Ascending aorta (tissue), 2 donors: ENCODE measurements around the gene SMTNL1. TPM values are rescaled to one million over a fixed set of nuclear protein-coding genes. Genes with fewer than 3 reads are reported as not detected.

Source experiments
- DNase-seq, 2 donors: peaks; one replicate each; pipeline ENCODE4 v3.0.0-alpha.2; 2019; ENCODE audit warnings: low spot score in 2 of 2
- H3K27ac ChIP-seq, 2 donors: fragments of 200-600 bp; sonication (generic); one replicate each; pipeline ENCODE4 v1.5.1; 2016 to 2017; ENCODE audit warnings: mild to moderate bottlenecking in 1 of 2
- H3K27me3 ChIP-seq: fragments of 200-600 bp; sonication (generic); one replicate; pipeline ENCODE4 v1.5.1; 2017
- H3K36me3 ChIP-seq, 2 donors: fragments of 200-600 bp; sonication (generic); one replicate each; pipeline ENCODE4 v1.5.1; 2016
- H3K4me1 ChIP-seq, 2 donors: fragments of 200-600 bp; sonication (generic); one replicate each; pipeline ENCODE4 v1.5.1; 2016 to 2017; ENCODE audit warnings: mild to moderate bottlenecking in 1 of 2
- H3K4me3 ChIP-seq, 2 donors: fragments of 200-600 bp; sonication (generic); one replicate each; pipeline ENCODE4 v1.5.1; 2016 to 2017; ENCODE audit warnings: mild to moderate bottlenecking in 1 of 2
- H3K9me3 ChIP-seq, 2 donors: fragments of 200-600 bp; sonication (generic); one replicate each; pipeline ENCODE4 v1.5.1; 2016
- CTCF ChIP-seq, 3 experiments: fragments of 200-600 bp in 2 of 3; fragments of 450-650 bp in 1 of 3; sonication (generic) in 2 of 3; IDR thresholded peaks; one replicate each; pipeline ENCODE4 v1.5.1; 2016 to 2019; ENCODE audit warnings: antibody characterized with exemption in 3 of 3, mild to moderate bottlenecking in 1 of 3, moderate library complexity in 1 of 3
- intact Hi-C: fragments of 100-400 bp; cut with DNase I; formaldehyde crosslinking; loops from one replicate; pipeline ENCODE4 v1.15.1; 2023
- total RNA-seq: library from RNA; depleted of rRNA; stranded (reverse); fragments of >200 nt; gene quantifications from one replicate; pipeline ENCODE4 v1.1.0, GENCODE V29; 2016

The SMTNL1 gene
- total RNA-seq, 1 donor from 2014 or later = not detected

DNA sequence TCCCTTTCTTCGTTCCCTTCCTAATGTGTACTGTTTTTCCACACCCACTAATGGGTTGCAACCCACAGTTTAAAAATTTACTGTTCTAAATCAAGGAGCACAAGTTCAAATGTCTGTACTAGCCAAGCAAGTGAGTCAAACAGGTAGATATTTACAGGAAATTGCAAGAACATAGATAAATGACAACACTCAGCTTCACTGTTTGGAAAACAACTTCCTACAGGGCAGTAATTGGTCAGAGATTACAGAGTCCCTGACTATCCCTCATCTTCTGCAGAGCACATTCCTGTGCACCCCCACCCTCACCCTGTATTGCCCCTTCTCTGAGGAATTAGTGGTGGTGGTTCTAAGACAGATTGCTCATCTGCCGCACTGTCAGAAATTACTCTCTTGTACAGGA, 62.0 kb downstream of the SMTNL1 start:
- DNase-seq = no peak
- Histone ChIP-seq H3K27ac (peak overlapping the region; percentile 95 to 97), H3K27me3 (no peaks in the 10 kb centered on the region), H3K36me3 (peaks cover 10 to 30% of the 10 kb centered on the region in 2 donors), H3K4me3 (peak overlapping the region in 1 of 2 donors; percentile 72), H3K4me1 (peaks cover 0 to 9% of the 10 kb centered on the region in 2 donors), H3K9me3 (no peaks in the 10 kb centered on the region)
- no peak for TF ChIP-seq CTCF (IDR thresholded peaks at IDR 0.05)
- intact Hi-C loops = loop anchor here (5.0 kb wide), 2 partner anchors 172 to 978 kb away; partner anchors contain the start of genes LPXN, SLC43A3 and ZFP91

Other genes with a start within 250 kb of the SMTNL1 start
- 131 TPM for gene TNKS1BP1, start 212.6 kb upstream of the SMTNL1 start, total RNA-seq
- gene SSRP1, start 201.7 kb upstream of the SMTNL1 start, total RNA-seq = 110 TPM
- not detected for gene P2RX3, start 199.2 kb upstream of the SMTNL1 start, total RNA-seq
- gene PRG3, start 156.4 kb upstream of the SMTNL1 start, total RNA-seq = not detected
- not detected for gene PRG2, start 146.9 kb upstream of the SMTNL1 start, total RNA-seq
- gene SLC43A3, start 110.5 kb upstream of the SMTNL1 start, total RNA-seq = 211 TPM
- 0.64 TPM for gene RTN4RL2, start 77.1 kb upstream of the SMTNL1 start, total RNA-seq
- 18.4 TPM for gene SLC43A1, start 21.9 kb upstream of the SMTNL1 start, total RNA-seq
- not detected for gene TIMM10, start 6.8 kb upstream of the SMTNL1 start, total RNA-seq
- gene UBE2L6, start 30.1 kb downstream of the SMTNL1 start, total RNA-seq = 44.9 TPM
- 607 TPM for gene SERPING1, start 60.1 kb downstream of the SMTNL1 start, total RNA-seq
- gene YPEL4, start 112.3 kb downstream of the SMTNL1 start, total RNA-seq = not detected
- 1.2 TPM for gene CLP1, start 120.2 kb downstream of the SMTNL1 start, total RNA-seq
- 26.2 TPM for gene ZDHHC5, start 130.5 kb downstream of the SMTNL1 start, total RNA-seq
- 35.2 TPM for gene MED19, start 174.6 kb downstream of the SMTNL1 start, total RNA-seq
- gene TMX2, start 175.0 kb downstream of the SMTNL1 start, total RNA-seq = 65.3 TPM
- 113 TPM for gene SELENOH, start 203.9 kb downstream of the SMTNL1 start, total RNA-seq
- gene BTBD18, start 214.2 kb downstream of the SMTNL1 start, total RNA-seq = not detected
- gene CTNND1, start 224.2 kb downstream of the SMTNL1 start, total RNA-seq = 69.5 TPM